ENCODE data around the gene DCP1A. TPM values are rescaled to one million over a fixed set of nuclear protein-coding genes. Genes with fewer than 3 reads are reported as not detected.
"Not testable (repeated sequence)": the region's sequence is repeated elsewhere in the genome, so short reads cannot be mapped to it uniquely, and the experiment has no call there.

The DCP1A gene
- total RNA-seq, 2 experiments from 2014 or later, result 23.8 to 25.0 TPM

DNA sequence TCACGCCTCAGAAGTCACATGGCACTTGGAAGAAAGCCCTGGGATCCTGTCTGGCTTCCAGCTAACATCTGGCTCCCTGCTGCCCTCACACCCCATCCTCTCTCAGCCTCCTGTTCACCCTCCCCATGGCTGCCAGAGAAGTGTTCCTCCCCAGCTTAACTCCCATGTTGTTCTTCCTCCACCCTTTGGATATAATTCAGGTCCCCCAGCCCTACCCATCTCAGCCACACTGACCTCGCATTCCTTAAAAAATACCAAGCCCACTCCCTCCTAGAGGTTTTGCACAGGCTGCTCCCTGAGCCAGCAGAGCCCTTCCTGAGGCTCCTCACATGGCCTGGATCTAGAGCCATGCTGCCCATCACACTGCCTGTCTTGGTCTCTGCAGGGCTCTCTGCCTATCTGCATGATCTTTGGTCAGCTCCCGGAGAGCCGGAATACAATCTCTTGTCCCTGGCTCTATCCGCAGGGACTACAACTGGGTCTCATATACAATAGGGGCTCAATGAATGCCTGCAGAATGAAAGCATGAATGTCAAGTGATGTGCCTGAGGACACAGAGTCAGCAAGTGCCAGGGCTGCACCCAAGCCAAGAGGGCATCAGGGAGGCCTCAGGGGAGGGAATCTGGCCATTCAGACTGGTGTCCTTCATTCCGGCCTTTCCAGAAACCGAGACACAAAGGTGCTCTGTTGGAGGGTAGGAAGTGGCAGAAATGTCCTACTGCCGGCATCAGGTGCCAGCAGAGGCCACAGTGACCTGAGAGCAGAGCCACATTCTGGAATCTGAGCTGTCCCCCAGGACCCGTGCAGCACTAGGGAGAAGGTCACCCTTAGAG, 87.7 kb downstream of the DCP1A start:
- Mint-ChIP-seq H3K27me3 (ENCODE audit: low read depth) (no peaks in the 10 kb centered on the region), H3K27ac (no peak overlapping the region), H3K9me3 (no peaks in the 10 kb centered on the region), H3K36me3 (ENCODE audit: low read depth) (peaks cover 2% of the 10 kb centered on the region), H3K4me3 (no peak overlapping the region), H3K4me1 (ENCODE audit: low read depth) (peaks cover 2% of the 10 kb centered on the region)
- intact Hi-C loops (cut with micrococcal nuclease), result loop anchor here (5.0 kb wide), 2 partner anchors 487 to 633 kb away; partner anchors contain the start of genes NEK4 and SELENOK
- no peak for DNase-seq
- CTCF ChIA-PET, result interaction anchor here (0.6 kb wide), 1 partner anchor 46 kb away, joined by 3 read pairs; no protein-coding TSS in a partner anchor

GRCh38 chr3:53258600-53259426, 88.5 kb downstream of the DCP1A start:
- intact Hi-C loops (cut with micrococcal nuclease), result loop anchor here (5.0 kb wide), 2 partner anchors 487 to 633 kb away; partner anchors contain the start of genes NEK4 and SELENOK
- peaks cover 8% of the 10 kb centered on the region for H3K4me1 Mint-ChIP-seq (ENCODE audit: low read depth)

DNA sequence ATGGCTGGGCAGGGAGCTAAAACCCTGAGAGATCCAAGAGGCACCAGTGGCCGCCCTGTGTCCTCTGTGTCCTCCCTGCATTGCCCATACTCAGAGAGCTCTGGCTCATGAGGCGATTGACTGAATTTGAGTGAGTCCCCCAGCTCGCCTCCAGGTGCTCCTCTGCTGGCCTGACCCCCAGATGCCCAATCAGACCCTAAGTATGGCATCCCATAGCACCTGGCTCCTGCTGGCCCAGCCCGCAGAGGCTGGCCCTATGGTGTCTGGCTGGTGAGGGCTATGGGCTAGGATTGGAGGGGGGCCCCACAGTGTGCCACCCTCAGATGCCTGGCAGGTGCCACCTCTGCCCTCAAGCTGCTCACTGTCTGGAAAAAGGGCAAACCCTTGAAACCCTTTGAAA, 89.9 kb downstream of the DCP1A start:
- H3K4me1 Mint-ChIP-seq (ENCODE audit: low read depth), result peaks cover 22% of the 10 kb centered on the region
- no peaks in the 10 kb centered on the region for H3K9me3 Mint-ChIP-seq
- no peaks in the 10 kb centered on the region for H3K27me3 Mint-ChIP-seq (ENCODE audit: low read depth)
- intact Hi-C loops (cut with micrococcal nuclease), result loop anchor here (2.0 to 5.0 kb wide), 3 partner anchors 37 to 635 kb away; partner anchors contain the start of genes NEK4 and SELENOK
- no peak for DNase-seq
- no peak overlapping the region for H3K27ac Mint-ChIP-seq
- H3K36me3 Mint-ChIP-seq (ENCODE audit: low read depth), result peaks cover 11% of the 10 kb centered on the region
- no peak overlapping the region for H3K4me3 Mint-ChIP-seq
- CTCF ChIA-PET, result interaction anchor here (0.6 kb wide), 1 partner anchor 37 kb away, joined by 3 read pairs; no protein-coding TSS in a partner anchor

More at GRCh38 chr3:53258600-53259426, 88.5 kb downstream of the DCP1A start:
- CTCF ChIA-PET, result interaction anchor here (0.6 kb wide), 1 partner anchor 45 kb away, joined by 3 read pairs; no protein-coding TSS in a partner anchor
- Mint-ChIP-seq H3K36me3 (ENCODE audit: low read depth) (peaks cover 6% of the 10 kb centered on the region), H3K9me3 (no peaks in the 10 kb centered on the region), H3K27ac (no peak overlapping the region), H3K4me3 (no peak overlapping the region), H3K27me3 (ENCODE audit: low read depth) (no peaks in the 10 kb centered on the region)
- no peak for DNase-seq

GRCh38 chr3:53256704-53257055, 90.7 kb downstream of the DCP1A start:
- no peak overlapping the region for H3K27ac Mint-ChIP-seq
- no peaks in the 10 kb centered on the region for H3K9me3 Mint-ChIP-seq
- CTCF ChIA-PET, result no interaction called here
- H3K36me3 Mint-ChIP-seq (ENCODE audit: low read depth), result peaks cover 14% of the 10 kb centered on the region
- intact Hi-C loops (cut with micrococcal nuclease), result loop anchor here (1.0 to 5.0 kb wide), 4 partner anchors 36 to 636 kb away; partner anchors contain the start of genes NEK4, RFT1 and SELENOK
- H3K4me3 Mint-ChIP-seq, result no peak overlapping the region
- H3K4me1 Mint-ChIP-seq (ENCODE audit: low read depth), result peaks cover 30% of the 10 kb centered on the region
- DNase-seq, result no peak
- no peaks in the 10 kb centered on the region for H3K27me3 Mint-ChIP-seq (ENCODE audit: low read depth)

DNA sequence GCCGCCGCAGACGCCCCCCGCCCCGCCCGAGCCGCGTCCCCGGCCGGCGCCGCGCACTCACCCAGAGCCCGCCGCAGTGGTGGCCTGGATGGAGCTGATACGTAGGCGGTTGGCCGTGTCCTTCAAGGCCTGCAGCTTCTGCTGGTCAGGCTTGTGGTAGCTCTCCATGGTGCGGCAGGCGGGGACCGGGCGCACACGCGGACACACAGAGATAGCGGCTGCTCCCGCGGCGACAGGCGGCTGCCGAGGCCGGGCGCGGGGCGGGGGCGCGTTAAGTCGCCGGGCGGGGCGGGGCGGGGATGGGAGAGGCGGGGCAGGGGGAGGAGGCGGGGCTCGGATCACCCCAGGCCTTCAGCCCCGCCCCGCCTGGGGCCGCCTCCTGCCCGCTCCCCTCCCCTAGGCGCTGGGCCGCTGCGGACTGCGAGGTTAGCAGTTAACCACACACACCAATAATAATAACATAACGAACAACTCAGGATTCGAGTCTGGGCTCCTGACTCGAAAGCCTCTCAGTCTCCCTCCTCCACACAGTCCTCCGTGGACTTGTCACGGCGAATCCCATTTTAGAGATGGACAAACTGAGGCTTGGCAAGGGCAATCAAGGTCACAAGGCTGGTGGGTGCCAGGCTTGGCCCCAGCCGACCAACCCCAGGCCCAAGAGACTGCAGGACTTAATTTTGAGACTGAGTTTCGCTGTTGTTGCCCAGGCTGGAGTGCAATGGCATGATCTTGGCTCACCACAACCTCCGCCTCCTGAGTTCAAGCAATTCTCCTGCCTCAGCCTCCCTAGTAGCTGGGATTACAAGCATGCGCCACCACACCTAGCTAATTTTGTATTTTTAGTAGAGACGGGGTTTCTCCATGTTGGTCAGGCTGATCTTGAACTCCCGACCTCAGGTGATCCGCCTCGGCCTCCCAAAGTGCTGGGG, 91.3 kb downstream of the DCP1A start, which contains the start of gene TKT:
Gene TKT (minus strand): TSS at position 248 of the 929 bp plus-strand sequence. CDS start 80 bp downstream, at position 168.
- Mint-ChIP-seq H3K4me3 (peak within 1 kb of the TSS; percentile 91), H3K4me1 (ENCODE audit: low read depth) (peaks cover 36% of the 10 kb centered on the region), H3K9me3 (no peaks in the 10 kb centered on the region), H3K36me3 (ENCODE audit: low read depth) (peaks cover 15% of the 10 kb centered on the region), H3K27ac (peak within 1 kb of the TSS; percentile 80), H3K27me3 (ENCODE audit: low read depth) (no peaks in the 10 kb centered on the region)
- peak; percentile 85 for DNase-seq
- intact Hi-C loops (cut with micrococcal nuclease), result loop anchor here (1.0 to 5.0 kb wide), 7 partner anchors 31 to 636 kb away; partner anchors contain the start of genes DCP1A, NEK4, RFT1 and SELENOK
- CTCF ChIA-PET, result interaction anchor here (1.7 kb wide), 1 partner anchor 36 kb away, joined by 6 read pairs; no protein-coding TSS in a partner anchor

GRCh38 chr3:53255423-53255774, 91.9 kb downstream of the DCP1A start:
- peak; percentile 44 for DNase-seq
- Mint-ChIP-seq H3K27ac (peak overlapping the region; percentile 80), H3K9me3 (no peaks in the 10 kb centered on the region), H3K4me3 (peak overlapping the region; percentile 91), H3K36me3 (ENCODE audit: low read depth) (peaks cover 15% of the 10 kb centered on the region), H3K27me3 (ENCODE audit: low read depth) (no peaks in the 10 kb centered on the region), H3K4me1 (ENCODE audit: low read depth) (peaks cover 39% of the 10 kb centered on the region)
- CTCF ChIA-PET, result interaction anchor here (1.4 to 1.7 kb wide), 2 partner anchors 10 to 36 kb away, joined by 5 to 6 read pairs; no protein-coding TSS in a partner anchor
- intact Hi-C loops (cut with micrococcal nuclease), result loop anchor here (1.0 to 5.0 kb wide), 5 partner anchors 31 to 637 kb away; partner anchors contain the start of genes DCP1A, NEK4 and SELENOK

- no peaks in the 10 kb centered on the region for H3K9me3 Mint-ChIP-seq
- peak overlapping the region; percentile 80 for H3K27ac Mint-ChIP-seq
- DNase-seq, result peak; percentile 77
- intact Hi-C loops (cut with micrococcal nuclease), result loop anchor here (1.0 to 5.0 kb wide), 5 partner anchors 32 to 638 kb away; partner anchors contain the start of genes DCP1A, NEK4 and SELENOK
- CTCF ChIA-PET, result interaction anchor here (0.7 to 1.7 kb wide), 5 partner anchors 9 to 456 kb away, joined by 3 to 6 read pairs (median 4); no protein-coding TSS in a partner anchor
- peak overlapping the region; percentile 91 for H3K4me3 Mint-ChIP-seq
- H3K4me1 Mint-ChIP-seq (ENCODE audit: low read depth), result peaks cover 43% of the 10 kb centered on the region
- H3K27me3 Mint-ChIP-seq (ENCODE audit: low read depth), result no peaks in the 10 kb centered on the region
- H3K36me3 Mint-ChIP-seq (ENCODE audit: low read depth), result peaks cover 15% of the 10 kb centered on the region
These were observed 92.6 kb downstream of the DCP1A start for GRCh38 chr3:53254509-53255422.

DNA sequence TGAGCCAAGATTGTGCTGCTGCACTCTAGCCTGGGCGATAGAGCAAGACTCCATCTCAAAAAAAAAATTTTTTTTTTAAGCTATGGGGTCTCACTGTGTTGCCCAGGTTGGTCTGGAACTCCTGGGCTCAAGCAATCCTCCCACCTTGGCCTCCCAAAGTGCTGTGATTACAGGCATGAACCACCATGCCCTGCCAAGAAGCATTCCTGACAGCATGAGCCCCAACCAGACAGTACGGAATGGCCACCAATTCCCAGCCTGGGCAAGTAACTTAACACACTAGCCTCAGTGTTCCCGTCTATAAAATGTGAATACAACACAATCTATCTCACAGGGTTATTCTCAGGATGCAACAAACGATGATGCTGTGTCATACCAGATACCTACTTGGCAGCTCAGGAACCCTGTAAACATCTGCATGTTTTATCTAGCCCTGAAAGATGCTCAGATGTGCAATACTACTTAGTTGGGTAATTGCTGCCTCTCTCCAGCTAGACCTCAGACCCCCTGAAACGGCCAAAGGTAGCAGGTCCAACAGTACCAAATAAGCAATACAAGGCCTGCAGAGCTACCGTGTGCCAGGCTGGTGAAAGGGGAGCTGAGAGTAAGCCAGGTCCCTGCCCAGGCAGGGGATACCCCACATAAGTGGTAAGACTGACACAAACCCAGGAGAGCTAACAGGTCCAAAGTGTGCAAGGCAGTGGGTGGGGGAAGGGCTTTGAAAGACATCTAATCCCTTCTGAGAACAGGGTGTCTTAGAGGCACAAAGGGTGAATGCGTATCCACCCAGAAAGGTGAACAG, 93.4 kb downstream of the DCP1A start:
- H3K9me3 Mint-ChIP-seq, result no peaks in the 10 kb centered on the region
- peak; percentile 15 for DNase-seq
- H3K27me3 Mint-ChIP-seq (ENCODE audit: low read depth), result no peaks in the 10 kb centered on the region
- CTCF ChIA-PET, result interaction anchor here (0.7 to 1.7 kb wide), 6 partner anchors 8 to 457 kb away, joined by 3 to 6 read pairs (median 4); no protein-coding TSS in a partner anchor
- peaks cover 48% of the 10 kb centered on the region for H3K4me1 Mint-ChIP-seq (ENCODE audit: low read depth)
- H3K36me3 Mint-ChIP-seq (ENCODE audit: low read depth), result peaks cover 15% of the 10 kb centered on the region
- no peak overlapping the region for H3K27ac Mint-ChIP-seq
- H3K4me3 Mint-ChIP-seq, result peak overlapping the region; percentile 91
- intact Hi-C loops (cut with micrococcal nuclease), result loop anchor here (2.0 kb wide), 2 partner anchors 33 to 91 kb away; no protein-coding TSS in a partner anchor

DNA sequence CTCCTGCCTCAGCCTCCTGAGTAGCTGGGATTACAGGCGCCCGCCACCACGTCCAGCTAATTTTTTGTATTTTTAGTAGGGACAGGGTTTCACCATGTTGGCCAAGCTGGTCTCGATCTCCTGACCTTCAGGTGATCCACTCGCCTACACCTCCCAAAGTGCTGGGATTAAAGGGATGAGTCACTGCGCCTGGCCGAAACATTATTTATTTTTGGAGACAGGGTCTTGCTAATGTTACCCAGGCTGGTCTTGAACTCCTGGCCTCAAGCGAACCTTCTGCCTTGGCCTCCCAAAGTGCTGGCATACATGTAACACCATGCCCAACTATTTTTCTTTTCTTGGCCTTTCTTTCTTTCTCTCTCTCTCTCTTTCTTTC, 94.4 kb downstream of the DCP1A start:
- DNase-seq; H3K9me3 Mint-ChIP-seq; H3K27me3 Mint-ChIP-seq (ENCODE audit: low read depth); intact Hi-C loops (cut with micrococcal nuclease); H3K27ac Mint-ChIP-seq: not testable (repeated sequence)
- Mint-ChIP-seq H3K4me1 (ENCODE audit: low read depth) (peaks cover 55% of the 10 kb centered on the region), H3K36me3 (ENCODE audit: low read depth) (peaks cover 15% of the 10 kb centered on the region), H3K4me3 (peak overlapping the region; percentile 36)
- CTCF ChIA-PET, result interaction anchor here (0.9 to 1.4 kb wide), 2 partner anchors 32 to 56 kb away, joined by 3 read pairs; no protein-coding TSS in a partner anchor

All from activated naive CD4-positive, alpha-beta T cell treated with anti-CD3 and anti-CD28 coated beads for 36 hours (primary cell).